Panc1 (cell line): Measurements from ENCODE around the gene IDNK. TPM values are rescaled to one million over a fixed set of nuclear protein-coding genes. Genes with fewer than 3 reads are reported as not detected.

ENCODE experiments used
- ATAC-seq: fragments of 200-7000 bp; cut with Tn5 transposase; 2 replicates; pipeline ENCODE4 v1.9.1; 2020; ENCODE audit warnings: mild to moderate bottlenecking, moderate library complexity
- BruUV-seq: library from RNA; stranded (reverse); fragments of 400-500 nt; replicated peaks from 2 replicates; lab custom pipeline; 2021; lab: Mats Ljungman, UMichigan
- CTCF ChIA-PET: fragments of 300-600 bp; sonication (Branson Sonifier 250); formaldehyde crosslinking; loops from one replicate; lab custom pipeline; 2022; ENCODE audit warnings: antibody characterized with exemption; lab: Charles Lee
- POLR2A ChIA-PET: fragments of 300-600 bp; sonication (Branson Sonifier 250); formaldehyde crosslinking; loops from one replicate; lab custom pipeline; 2022; ENCODE audit warnings: antibody characterized with exemption; lab: Charles Lee
- DNase-seq: peaks from one replicate; pipeline ENCODE4 v3.0.0-alpha.2; 2010; ENCODE audit warnings: low read depth, low spot score
- H3K27ac ChIP-seq: 2 replicates; pipeline ENCODE4 v1.5.1; 2011; ENCODE audit warnings: mild to moderate bottlenecking, low read length, inconsistent platforms
- H3K27me3 ChIP-seq: fragments of 200-500 bp; sonication (Bioruptor generic); 2 replicates; pipeline ENCODE4 v1.6.0; 2014; ENCODE audit warnings: low read length, inconsistent platforms; ENCODE audit not compliant: control insufficient read depth, insufficient read depth
- H3K36me3 ChIP-seq: fragments of 200-500 bp; sonication (Bioruptor generic); 2 replicates; pipeline ENCODE4 v1.5.1; 2014; ENCODE audit warnings: inconsistent platforms, mild to moderate bottlenecking, low read length, moderate library complexity; ENCODE audit not compliant: control insufficient read depth, insufficient read depth
- H3K4me1 ChIP-seq: 2 replicates; pipeline ENCODE4 v1.5.1; 2011; ENCODE audit warnings: inconsistent platforms, mild to moderate bottlenecking, low read length, moderate library complexity; ENCODE audit not compliant: control insufficient read depth, insufficient read depth
- H3K4me3 ChIP-seq, 2 experiments: 2 replicates each; pipeline ENCODE4 v1.5.1; 2011 to 2012; ENCODE audit warnings: low read depth in 2 of 2, low read length in 2 of 2, mild to moderate bottlenecking in 2 of 2, inconsistent platforms in 1 of 2, moderate library complexity in 1 of 2
- H3K9me3 ChIP-seq: fragments of 200-500 bp; sonication (Bioruptor generic); 2 replicates; pipeline ENCODE4 v1.5.1; 2014; ENCODE audit warnings: low read depth, mild to moderate bottlenecking, inconsistent platforms, low read length, moderate library complexity; ENCODE audit not compliant: control insufficient read depth, insufficient read depth
- POLR2AphosphoS5 ChIP-seq: IDR thresholded peaks from 2 replicates; pipeline ENCODE4 v1.6.1; 2012; ENCODE audit warnings: mild to moderate bottlenecking, low read depth, low read length, moderate library complexity
- REST ChIP-seq, 2 experiments: IDR thresholded peaks; 2 replicates each; pipeline ENCODE4 v1.6.1; 2011 to 2012; ENCODE audit warnings: low read depth in 2 of 2, control low read depth in 1 of 2, low read length in 1 of 2, mild to moderate bottlenecking in 1 of 2, moderate library complexity in 1 of 2; ENCODE audit not compliant: insufficient read depth in 1 of 2
- SIN3A ChIP-seq: IDR thresholded peaks from 2 replicates; pipeline ENCODE4 v1.6.1; 2012; ENCODE audit warnings: low read depth, mild to moderate bottlenecking, low read length, moderate library complexity, borderline replicate concordance; ENCODE audit not compliant: insufficient read depth
- TCF7L2 ChIP-seq: IDR thresholded peaks from 2 replicates; pipeline ENCODE4 v1.6.1; 2011; ENCODE audit warnings: mild to moderate bottlenecking, low read depth, low read length, inconsistent platforms
- in situ Hi-C: cut with HindIII; loops from 2 replicates; pipeline ENCODE4 v1.10.0; 2016; ENCODE audit warnings: low sequenced_read_pairs, low pct_unique_long_range_greater_than_20kb
- intact Hi-C: fragments of 100-400 bp; cut with micrococcal nuclease; formaldehyde crosslinking; loops from one replicate; pipeline ENCODE4 v1.10.0; 2022; ENCODE audit not compliant: unreplicated experiment
- total RNA-seq: library from RNA; stranded (reverse); gene quantifications from one replicate; pipeline ENCODE4 v1.2.1, GENCODE V29; 2021; ENCODE audit not compliant: unreplicated experiment
- TF ChIP-seq, protein P1 (sequence below): fragments of 450-650 bp; IDR thresholded peaks from 2 replicates; pipeline ENCODE4 v1.5.1; 2017; ENCODE audit warnings: mild to moderate bottlenecking

IDNK gene
- total RNA-seq, 1 experiment from 2014 or later: 1.9 TPM

DNA sequence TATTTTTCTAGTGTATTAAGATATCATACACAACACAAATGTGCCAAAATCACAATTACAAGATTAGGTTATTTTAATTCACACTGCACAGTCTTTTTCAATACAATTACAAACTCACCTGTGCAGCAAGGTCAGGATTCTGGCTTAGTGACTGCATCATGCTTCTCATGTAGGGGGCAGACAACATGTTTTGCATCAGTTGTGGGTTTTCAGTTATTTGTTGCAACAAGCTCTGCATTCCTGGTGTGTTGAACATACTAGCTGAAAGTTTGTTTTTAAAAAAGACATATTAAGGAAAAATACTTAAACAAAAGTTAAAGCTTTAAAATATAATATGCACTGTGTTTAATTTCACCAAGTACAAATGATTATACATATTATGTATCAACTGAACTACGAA lies 46.1 kb downstream of the IDNK start:
- TF ChIP-seq, protein P1, sequence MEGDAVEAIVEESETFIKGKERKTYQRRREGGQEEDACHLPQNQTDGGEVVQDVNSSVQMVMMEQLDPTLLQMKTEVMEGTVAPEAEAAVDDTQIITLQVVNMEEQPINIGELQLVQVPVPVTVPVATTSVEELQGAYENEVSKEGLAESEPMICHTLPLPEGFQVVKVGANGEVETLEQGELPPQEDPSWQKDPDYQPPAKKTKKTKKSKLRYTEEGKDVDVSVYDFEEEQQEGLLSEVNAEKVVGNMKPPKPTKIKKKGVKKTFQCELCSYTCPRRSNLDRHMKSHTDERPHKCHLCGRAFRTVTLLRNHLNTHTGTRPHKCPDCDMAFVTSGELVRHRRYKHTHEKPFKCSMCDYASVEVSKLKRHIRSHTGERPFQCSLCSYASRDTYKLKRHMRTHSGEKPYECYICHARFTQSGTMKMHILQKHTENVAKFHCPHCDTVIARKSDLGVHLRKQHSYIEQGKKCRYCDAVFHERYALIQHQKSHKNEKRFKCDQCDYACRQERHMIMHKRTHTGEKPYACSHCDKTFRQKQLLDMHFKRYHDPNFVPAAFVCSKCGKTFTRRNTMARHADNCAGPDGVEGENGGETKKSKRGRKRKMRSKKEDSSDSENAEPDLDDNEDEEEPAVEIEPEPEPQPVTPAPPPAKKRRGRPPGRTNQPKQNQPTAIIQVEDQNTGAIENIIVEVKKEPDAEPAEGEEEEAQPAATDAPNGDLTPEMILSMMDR: no peak
- no peak for TF ChIP-seq POLR2AphosphoS5
- TF ChIP-seq TCF7L2: no peak
- no peak for TF ChIP-seq REST (IDR thresholded peaks at IDR 0.05; ENCODE audit: insufficient read depth in 1 of 2, low read depth in 2 of 2, low read length in 1 of 2)
- TF ChIP-seq SIN3A: no peak
- DNase-seq: no peak
- no peaks in the 10 kb centered on the region for H3K27me3 ChIP-seq
- no peak overlapping the region for H3K4me3 ChIP-seq
- no peak overlapping the region for H3K27ac ChIP-seq
- no peaks in the 10 kb centered on the region for H3K9me3 ChIP-seq
- ATAC-seq: no peak
- CTCF ChIA-PET: no interaction called here
- H3K4me1 ChIP-seq: no peaks in the 10 kb centered on the region
- in situ Hi-C loops: no loop called here
- BruUV-seq: no TSS peak
- intact Hi-C loops: no loop called here
- peaks cover 11% of the 10 kb centered on the region for H3K36me3 ChIP-seq
- POLR2A ChIA-PET: no interaction called here

- ATAC-seq: no peak
- ChIA-PET POLR2A (no interaction called here), CTCF (no interaction called here)
- TF ChIP-seq TCF7L2 (no peak), SIN3A (no peak), POLR2AphosphoS5 (no peak), REST (IDR thresholded peaks at IDR 0.05; ENCODE audit: insufficient read depth in 1 of 2, low read depth in 2 of 2, low read length in 1 of 2) (no peak)
- TF ChIP-seq, protein P1: no peak
- H3K9me3 ChIP-seq: no peaks in the 10 kb centered on the region
- BruUV-seq: no TSS peak
- in situ Hi-C loops: no loop called here
- H3K27me3 ChIP-seq: no peaks in the 10 kb centered on the region
- DNase-seq: no peak
- H3K4me1 ChIP-seq: no peaks in the 10 kb centered on the region
- no peak overlapping the region for H3K4me3 ChIP-seq
- intact Hi-C loops: no loop called here
- H3K27ac ChIP-seq: no peak overlapping the region
- peaks cover 11% of the 10 kb centered on the region for H3K36me3 ChIP-seq
Measured at GRCh38 chr9:83670381-83670780, 47.4 kb downstream of the IDNK start.
